ENCODE results near the gene CMTR2. TPM values are rescaled to one million over a fixed set of nuclear protein-coding genes. Genes with fewer than 3 reads are reported as not detected.
A peak's percentile ranks its signal among the peaks of the same experiment; 100 is the strongest.
"Not testable (repeated sequence)": the region's sequence is repeated elsewhere in the genome, so short reads cannot be mapped to it uniquely, and the experiment has no call there.

CMTR2 gene
- total RNA-seq, 3 donors from 2014 or later, result 19.4 to 25.8 (median 24.3) TPM

DNA sequence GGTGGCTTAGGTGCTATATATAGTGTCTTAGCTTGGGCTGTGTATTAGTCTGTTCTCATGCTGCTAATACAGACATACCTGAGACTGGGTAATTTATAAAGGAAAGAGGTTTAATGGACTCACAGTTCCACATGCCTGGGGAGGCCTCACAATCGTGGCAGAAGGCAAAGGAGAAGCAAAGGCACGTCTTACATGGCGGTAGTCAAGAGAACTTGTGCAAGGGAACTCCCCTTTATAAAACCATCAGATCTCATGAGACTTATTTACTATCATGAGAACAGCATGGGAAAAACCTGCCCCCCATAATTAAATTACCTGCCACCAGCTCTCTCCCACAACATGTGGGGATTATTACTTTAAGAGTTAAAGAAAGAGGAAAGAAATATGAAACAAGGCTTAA is 2.9 kb upstream of the CMTR2 start:
- ATAC-seq, H3K9me3 Mint-ChIP-seq, H3K4me3 Mint-ChIP-seq, DNase-seq: not testable (repeated sequence)
- peaks cover 11% of the 10 kb centered on the region for H3K36me3 Mint-ChIP-seq (ENCODE audit: insufficient read depth)
- peaks cover 17% of the 10 kb centered on the region for H3K4me1 Mint-ChIP-seq (ENCODE audit: low read depth)
- peaks cover 23% of the 10 kb centered on the region for H3K27me3 Mint-ChIP-seq (ENCODE audit: low read depth)

DNA sequence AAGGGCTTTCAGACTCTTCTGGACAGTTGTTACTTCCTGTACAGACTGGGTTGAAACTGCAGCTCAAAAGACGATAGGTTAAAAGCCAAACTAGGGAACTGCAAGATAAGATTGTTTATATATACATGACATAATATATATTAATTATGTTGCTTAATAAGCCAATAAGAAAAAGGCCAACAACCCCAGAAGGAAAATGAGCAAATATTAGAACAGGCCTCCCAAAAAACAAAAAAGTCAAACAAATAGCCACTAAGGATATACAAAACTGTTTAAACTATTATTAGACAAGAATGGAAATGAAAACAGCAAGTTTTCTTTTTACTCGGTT is 495 bp upstream of the CMTR2 start:
- no peak for DNase-seq
- peaks cover 23% of the 10 kb centered on the region for H3K27me3 Mint-ChIP-seq (ENCODE audit: low read depth)
- no peak for ATAC-seq
- peaks cover 31% of the 10 kb centered on the region for H3K36me3 Mint-ChIP-seq (ENCODE audit: insufficient read depth)
- H3K4me1 Mint-ChIP-seq (ENCODE audit: low read depth), result peaks cover 25% of the 10 kb centered on the region
- peak overlapping the region; percentile 84 for H3K4me3 Mint-ChIP-seq
- peaks cover 10% of the 10 kb centered on the region for H3K9me3 Mint-ChIP-seq

DNA sequence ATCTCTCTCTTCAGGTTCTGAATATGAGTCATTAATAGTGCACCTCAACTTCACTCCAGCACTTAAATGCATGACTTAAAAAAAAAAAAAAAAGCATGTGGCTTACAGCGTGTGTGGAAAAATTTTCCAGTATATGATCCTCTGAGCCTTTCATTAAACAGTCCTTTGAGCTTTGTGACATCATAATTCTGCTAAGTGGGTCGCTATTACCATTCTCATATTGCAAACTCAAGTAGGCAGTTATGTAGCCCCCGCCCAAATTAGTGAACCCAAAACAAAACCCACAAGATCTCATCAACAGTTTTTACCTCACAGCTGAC is 672 bp downstream of the CMTR2 start:
- ATAC-seq (no peak), DNase-seq (no peak)
- peaks cover 18% of the 10 kb centered on the region for H3K27me3 Mint-ChIP-seq (ENCODE audit: low read depth)
- H3K4me1 Mint-ChIP-seq (ENCODE audit: low read depth), result peaks cover 29% of the 10 kb centered on the region
- H3K36me3 Mint-ChIP-seq (ENCODE audit: insufficient read depth), result peaks cover 43% of the 10 kb centered on the region
- peak overlapping the region; percentile 84 for H3K4me3 Mint-ChIP-seq
- H3K9me3 Mint-ChIP-seq, result peaks cover 17% of the 10 kb centered on the region

DNA sequence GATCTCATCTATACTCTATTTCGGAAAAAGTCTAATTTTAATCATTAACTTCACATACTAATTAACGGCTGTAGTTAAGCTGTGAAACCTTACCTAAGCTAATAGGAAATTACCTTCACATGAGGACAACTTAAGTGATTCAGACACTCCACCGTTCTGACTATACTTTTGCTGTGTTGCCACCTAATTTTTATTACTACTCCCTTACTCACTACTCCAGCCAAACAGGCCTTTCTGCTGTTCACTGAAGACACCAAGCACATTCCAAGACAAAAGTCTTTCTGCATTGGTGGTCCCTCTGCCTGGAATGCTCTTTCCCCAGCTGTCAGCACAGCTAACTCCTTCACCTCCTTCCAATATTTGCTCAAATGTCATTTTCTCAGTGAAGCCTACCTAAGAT is 1.3 kb downstream of the CMTR2 start:
- H3K4me3 Mint-ChIP-seq, result peak overlapping the region; percentile 84
- peaks cover 15% of the 10 kb centered on the region for H3K27me3 Mint-ChIP-seq (ENCODE audit: low read depth)
- H3K4me1 Mint-ChIP-seq (ENCODE audit: low read depth), result peaks cover 31% of the 10 kb centered on the region
- ATAC-seq (no peak), DNase-seq (no peak)
- H3K9me3 Mint-ChIP-seq, result peaks cover 19% of the 10 kb centered on the region
- H3K36me3 Mint-ChIP-seq (ENCODE audit: insufficient read depth), result peaks cover 47% of the 10 kb centered on the region

DNA sequence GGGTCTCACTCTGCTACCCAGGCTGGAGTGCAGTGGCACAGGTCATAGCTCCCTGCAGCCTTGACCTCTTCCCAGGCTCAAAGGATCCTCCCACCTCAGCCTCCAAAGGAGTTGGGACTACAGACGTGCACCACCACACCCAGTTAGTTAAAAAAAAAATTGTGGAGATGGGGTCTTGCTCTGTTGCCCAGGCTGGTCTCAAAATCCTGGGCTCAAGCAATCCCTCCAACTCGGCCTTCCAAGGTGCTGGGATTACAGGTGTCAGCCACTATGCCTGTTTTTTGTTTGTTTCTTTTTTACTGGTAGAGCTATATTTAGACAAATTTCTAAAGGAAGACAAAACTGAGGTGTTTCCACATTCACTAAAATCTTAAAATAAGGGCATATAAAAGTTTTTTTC is 1.7 kb downstream of the CMTR2 start:
- Mint-ChIP-seq H3K27me3 (ENCODE audit: low read depth) (peaks cover 10% of the 10 kb centered on the region), H3K9me3 (peaks cover 21% of the 10 kb centered on the region), H3K4me1 (ENCODE audit: low read depth) (peaks cover 33% of the 10 kb centered on the region), H3K36me3 (ENCODE audit: insufficient read depth) (peaks cover 49% of the 10 kb centered on the region), H3K4me3 (peak overlapping the region; percentile 26)
- ATAC-seq (no peak), DNase-seq (no peak)

DNA sequence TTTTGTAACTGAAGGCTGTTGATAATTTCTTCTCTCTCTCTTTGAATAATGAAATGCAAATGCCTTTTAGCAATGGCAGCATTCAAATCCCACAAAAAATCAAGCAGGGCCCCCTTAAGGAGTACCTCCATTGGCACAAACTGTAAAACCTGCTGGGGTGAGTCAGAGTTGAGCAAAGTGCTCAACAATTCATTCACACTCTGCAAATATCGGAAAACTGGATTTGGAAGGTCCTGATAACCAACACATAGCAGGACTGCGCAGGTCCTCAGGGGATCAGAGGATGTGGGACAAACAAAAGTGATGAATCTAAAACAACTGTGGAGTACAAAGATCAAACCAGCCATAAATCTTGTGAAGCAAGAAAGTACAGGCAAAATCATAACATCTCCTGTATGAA is 5.6 kb downstream of the CMTR2 start:
- DNase-seq, result no peak
- Mint-ChIP-seq H3K36me3 (ENCODE audit: insufficient read depth) (peaks cover 51% of the 10 kb centered on the region), H3K4me3 (no peak overlapping the region), H3K27me3 (ENCODE audit: low read depth) (no peaks in the 10 kb centered on the region), H3K4me1 (ENCODE audit: low read depth) (peaks cover 28% of the 10 kb centered on the region), H3K9me3 (peaks cover 21% of the 10 kb centered on the region)
- ATAC-seq, result no peak

DNA sequence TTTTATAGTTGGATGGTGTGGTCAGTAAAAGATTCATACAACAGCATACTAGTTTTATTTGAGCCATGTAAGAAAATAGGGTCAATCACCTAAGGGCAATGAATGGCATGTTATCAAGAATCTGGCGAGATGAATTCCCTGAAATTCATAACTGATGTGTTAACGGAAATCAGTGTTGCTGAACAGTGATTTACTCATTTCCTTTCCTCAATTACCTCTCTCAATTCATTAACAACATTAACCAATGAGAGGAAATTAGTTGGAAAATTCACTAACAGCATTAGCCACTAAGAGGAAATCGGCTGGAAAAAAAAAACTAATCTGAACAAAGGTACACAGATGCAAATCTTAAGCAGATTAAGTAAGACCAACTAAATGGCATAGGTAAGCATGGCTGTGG is 6.3 kb downstream of the CMTR2 start:
- peaks cover 17% of the 10 kb centered on the region for H3K9me3 Mint-ChIP-seq
- peaks cover 22% of the 10 kb centered on the region for H3K4me1 Mint-ChIP-seq (ENCODE audit: low read depth)
- H3K36me3 Mint-ChIP-seq (ENCODE audit: insufficient read depth), result peaks cover 46% of the 10 kb centered on the region
- DNase-seq (no peak), ATAC-seq (no peak)
- no peaks in the 10 kb centered on the region for H3K27me3 Mint-ChIP-seq (ENCODE audit: low read depth)
- no peak overlapping the region for H3K4me3 Mint-ChIP-seq

DNA sequence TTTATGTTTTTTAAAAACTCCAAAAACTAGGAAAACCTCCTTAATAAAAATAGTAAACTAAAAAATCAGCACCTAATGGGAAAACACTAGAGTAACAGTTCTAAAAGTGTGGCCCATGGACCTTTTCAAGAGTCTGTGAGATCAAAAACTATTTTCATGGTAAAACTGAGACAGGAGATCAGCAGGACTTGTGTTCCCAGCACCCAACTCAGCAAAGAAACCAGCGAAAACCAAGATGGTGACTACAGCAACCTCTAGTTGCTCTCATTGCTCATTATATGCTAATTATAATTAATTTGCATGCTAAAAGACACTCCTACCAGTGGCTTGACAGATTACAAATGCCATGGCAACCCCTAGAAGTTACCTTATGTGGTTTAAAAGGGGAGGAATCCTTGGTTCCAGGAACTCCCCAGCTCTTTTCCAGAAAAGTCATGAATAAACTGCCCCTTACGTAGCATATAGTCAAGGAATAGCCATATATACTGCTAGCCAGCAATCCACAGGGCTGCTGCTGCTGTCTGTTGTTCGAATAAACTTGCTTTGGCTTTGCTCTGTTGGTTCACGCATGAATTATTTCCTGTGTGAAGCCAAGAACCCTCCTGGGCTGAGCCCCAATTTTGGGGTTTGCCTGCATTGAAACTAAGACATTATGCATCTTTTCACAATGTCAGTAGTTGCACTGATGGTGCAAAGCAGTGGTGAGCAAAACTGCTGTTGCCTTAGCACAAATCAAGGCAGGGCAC is 12.4 kb downstream of the CMTR2 start:
- H3K9me3 Mint-ChIP-seq, result peaks cover 14% of the 10 kb centered on the region
- no peak overlapping the region for H3K4me3 Mint-ChIP-seq
- peaks cover 7% of the 10 kb centered on the region for H3K36me3 Mint-ChIP-seq (ENCODE audit: insufficient read depth)
- ATAC-seq (no peak), DNase-seq (no peak)
- H3K4me1 Mint-ChIP-seq (ENCODE audit: low read depth), result no peaks in the 10 kb centered on the region
- no peaks in the 10 kb centered on the region for H3K27me3 Mint-ChIP-seq (ENCODE audit: low read depth)

DNA sequence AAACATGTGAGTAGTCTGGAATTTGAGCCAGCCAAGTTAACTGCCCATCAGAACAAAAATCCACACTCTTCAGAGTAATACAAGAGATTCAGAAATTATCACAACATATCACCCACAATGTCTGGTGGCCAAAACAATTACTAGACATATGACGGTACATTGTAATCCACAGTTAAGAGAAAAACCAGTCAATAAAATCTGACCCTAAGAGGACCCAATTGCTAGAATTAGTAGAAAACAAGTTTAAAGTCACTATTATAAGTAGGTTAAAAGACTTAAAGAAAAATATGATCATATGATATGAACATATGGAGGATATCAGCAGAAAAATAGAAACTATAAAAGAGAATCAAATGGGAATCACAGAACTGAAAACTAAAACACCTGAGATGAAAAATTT is 15.8 kb downstream of the CMTR2 start:
- DNase-seq (no peak), ATAC-seq (no peak)
- H3K4me1 Mint-ChIP-seq (ENCODE audit: low read depth), result no peaks in the 10 kb centered on the region

DNA sequence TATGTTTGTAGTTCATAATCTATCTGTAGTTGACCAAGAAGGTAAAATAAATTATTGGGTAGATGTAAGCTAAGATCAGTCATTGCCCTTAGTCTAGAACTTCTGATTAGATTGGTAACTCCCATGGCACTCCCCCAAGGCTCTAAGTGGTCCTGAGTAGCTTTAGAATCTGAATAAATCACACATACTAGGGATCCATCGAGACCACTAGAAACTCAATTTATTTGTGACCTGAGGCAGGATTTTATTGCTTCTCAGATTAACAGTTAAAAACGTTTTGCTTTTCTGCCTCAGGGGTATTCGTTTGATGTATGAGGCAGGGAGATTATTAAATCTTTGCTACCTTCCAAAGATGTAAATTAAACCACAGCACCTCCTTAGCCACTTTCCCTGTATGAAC is 24.9 kb downstream of the CMTR2 start:
- H3K27me3 Mint-ChIP-seq (ENCODE audit: low read depth), result peaks cover 33% of the 10 kb centered on the region
- no peak for DNase-seq
- ATAC-seq, result no peak
- no peak overlapping the region for H3K4me3 Mint-ChIP-seq
- H3K9me3 Mint-ChIP-seq, result no peaks in the 10 kb centered on the region
- H3K4me1 Mint-ChIP-seq (ENCODE audit: low read depth), result no peaks in the 10 kb centered on the region
- H3K36me3 Mint-ChIP-seq (ENCODE audit: insufficient read depth), result peaks cover 1% of the 10 kb centered on the region

More for the DNA sequence above, 15.8 kb downstream of the CMTR2 start:
- Mint-ChIP-seq H3K27me3 (ENCODE audit: low read depth) (peaks cover 5% of the 10 kb centered on the region), H3K36me3 (ENCODE audit: insufficient read depth) (peaks cover 5% of the 10 kb centered on the region), H3K9me3 (peaks cover 14% of the 10 kb centered on the region), H3K4me3 (no peak overlapping the region)

DNA sequence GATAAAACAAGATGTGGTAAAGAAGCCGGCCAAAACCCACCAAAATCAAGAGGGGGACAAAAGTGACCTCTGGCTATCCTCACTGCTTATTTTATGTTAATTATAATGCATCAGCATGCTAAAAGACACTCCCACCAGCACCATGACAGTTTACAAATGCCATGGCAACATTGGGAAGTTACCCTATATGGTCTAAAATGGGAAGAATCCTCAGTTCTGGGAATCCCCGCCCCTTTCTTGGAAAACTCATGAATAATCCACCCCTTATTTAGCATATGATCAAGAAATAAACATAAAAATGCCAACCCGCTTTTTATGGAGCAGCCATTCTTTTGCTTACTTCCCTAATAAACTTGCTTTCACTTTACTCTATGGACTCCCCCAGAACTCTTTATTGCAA is 25.6 kb downstream of the CMTR2 start:
- ATAC-seq (no peak), DNase-seq (no peak)
- H3K4me1 Mint-ChIP-seq (ENCODE audit: low read depth), result no peaks in the 10 kb centered on the region
- H3K27me3 Mint-ChIP-seq (ENCODE audit: low read depth), result peaks cover 35% of the 10 kb centered on the region
- no peaks in the 10 kb centered on the region for H3K9me3 Mint-ChIP-seq
- H3K36me3 Mint-ChIP-seq (ENCODE audit: insufficient read depth), result peaks cover 1% of the 10 kb centered on the region
- H3K4me3 Mint-ChIP-seq, result no peak overlapping the region

DNA sequence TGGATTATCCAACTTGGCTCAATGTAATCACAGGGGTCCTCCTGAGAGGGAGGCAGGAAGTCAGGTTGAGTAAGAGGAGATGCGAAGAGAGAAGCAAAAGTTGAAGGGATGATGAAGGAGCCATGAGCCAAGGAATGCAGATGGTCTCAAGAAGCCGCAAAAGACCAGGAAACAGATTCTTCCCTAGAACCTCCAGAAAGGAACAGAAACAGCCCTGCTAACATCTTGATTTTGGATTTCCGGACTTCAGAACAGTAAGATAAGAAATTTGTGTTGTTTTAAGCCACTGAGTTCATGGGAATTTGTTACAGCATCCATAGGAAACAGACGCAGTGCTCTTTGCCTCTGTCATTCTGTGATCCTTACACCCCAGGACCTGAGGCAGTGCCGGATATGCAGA is 26.8 kb downstream of the CMTR2 start:
- Mint-ChIP-seq H3K4me1 (ENCODE audit: low read depth) (no peaks in the 10 kb centered on the region), H3K9me3 (no peaks in the 10 kb centered on the region), H3K27me3 (ENCODE audit: low read depth) (peaks cover 32% of the 10 kb centered on the region), H3K4me3 (no peak overlapping the region), H3K36me3 (ENCODE audit: insufficient read depth) (peaks cover 1% of the 10 kb centered on the region)
- DNase-seq, result no peak
- ATAC-seq, result no peak

DNA sequence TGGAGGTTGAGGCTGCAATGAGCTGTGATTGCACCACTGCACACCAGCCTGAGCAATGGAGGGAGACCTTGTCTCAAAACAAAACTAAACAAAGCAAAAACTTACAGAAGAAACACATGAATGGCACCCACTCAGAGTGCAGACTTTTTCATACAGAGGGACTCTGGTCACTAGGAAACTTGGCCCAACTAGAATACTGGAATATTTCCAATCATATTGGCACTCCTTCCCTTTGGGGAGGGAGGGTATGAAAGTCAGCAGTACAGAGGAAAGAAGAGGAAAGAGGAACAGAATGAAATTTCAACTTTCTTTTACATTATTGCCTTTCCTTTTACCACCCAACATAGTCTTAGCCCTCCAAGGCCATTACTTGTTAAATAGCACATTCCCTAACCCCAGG is 28.2 kb downstream of the CMTR2 start:
- Mint-ChIP-seq H3K4me3 (no peak overlapping the region), H3K27me3 (ENCODE audit: low read depth) (peaks cover 32% of the 10 kb centered on the region)

DNA sequence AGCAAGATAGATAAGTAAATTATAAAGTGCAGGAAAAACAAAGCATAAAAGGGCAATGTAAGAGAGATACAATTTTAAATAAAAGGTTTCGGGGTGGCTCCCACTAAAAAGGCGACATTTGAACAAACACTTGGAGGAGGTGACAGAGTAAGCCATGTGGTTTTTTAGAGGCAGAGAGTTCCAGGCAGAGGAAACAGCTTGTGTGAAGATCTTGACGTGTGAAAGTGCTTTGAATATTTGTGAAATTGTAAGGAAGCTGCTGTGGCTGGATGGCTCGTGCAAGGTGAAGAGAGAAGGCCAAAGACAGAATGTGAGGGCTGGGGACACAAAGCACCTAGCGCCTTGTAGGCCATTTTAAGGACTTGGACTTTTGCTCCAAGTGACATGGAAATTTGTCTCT is 30.1 kb downstream of the CMTR2 start:
- Mint-ChIP-seq H3K27me3 (ENCODE audit: low read depth) (peaks cover 36% of the 10 kb centered on the region), H3K9me3 (no peaks in the 10 kb centered on the region), H3K4me1 (ENCODE audit: low read depth) (no peaks in the 10 kb centered on the region), H3K4me3 (no peak overlapping the region), H3K36me3 (ENCODE audit: insufficient read depth) (peaks cover 1% of the 10 kb centered on the region)
- DNase-seq (no peak), ATAC-seq (no peak)

More for the DNA sequence above, 28.2 kb downstream of the CMTR2 start:
- no peak for DNase-seq
- H3K9me3 Mint-ChIP-seq, result no peaks in the 10 kb centered on the region
- no peak for ATAC-seq
- peaks cover 1% of the 10 kb centered on the region for H3K36me3 Mint-ChIP-seq (ENCODE audit: insufficient read depth)
- H3K4me1 Mint-ChIP-seq (ENCODE audit: low read depth), result no peaks in the 10 kb centered on the region

DNA sequence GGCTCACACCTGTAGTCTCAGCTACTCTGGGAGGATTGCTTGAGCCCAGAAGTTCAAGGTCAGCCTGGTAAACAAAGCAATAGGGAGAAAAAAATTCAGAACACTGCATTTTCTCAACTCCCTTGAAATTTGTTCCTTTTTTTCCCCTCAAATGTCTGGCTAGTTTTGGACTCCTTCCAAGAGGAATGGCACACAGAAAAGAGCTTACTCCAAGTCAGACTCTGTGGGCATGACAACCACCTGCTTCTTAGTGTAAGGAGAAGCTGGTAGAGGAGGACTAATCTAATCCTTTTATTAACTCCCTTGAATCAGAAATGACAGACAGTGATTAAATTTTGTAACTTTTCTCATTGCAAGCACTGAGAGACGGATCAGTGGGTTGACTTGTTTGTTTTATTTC is 30.8 kb downstream of the CMTR2 start:
- no peak for ATAC-seq
- peaks cover 1% of the 10 kb centered on the region for H3K36me3 Mint-ChIP-seq (ENCODE audit: insufficient read depth)

DNA sequence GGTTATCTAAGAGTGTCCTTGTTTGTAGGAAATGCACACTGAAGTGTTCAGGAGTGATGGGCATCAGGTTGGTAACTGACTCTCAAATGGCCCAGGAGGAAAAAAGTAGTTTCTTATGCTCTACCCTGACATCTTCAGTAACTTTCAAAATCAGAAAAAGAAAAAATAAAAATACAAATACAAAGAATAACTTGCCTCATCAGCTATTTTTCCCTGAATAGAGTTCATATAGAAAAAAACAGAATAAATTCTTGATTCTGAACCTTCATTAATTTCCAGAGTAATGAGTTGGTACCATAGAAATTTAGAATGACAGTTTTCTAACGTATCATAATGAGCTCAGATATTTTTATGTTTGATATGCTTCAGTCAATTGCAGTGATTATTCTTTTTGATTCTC is 31.4 kb downstream of the CMTR2 start:
- Mint-ChIP-seq H3K9me3 (no peaks in the 10 kb centered on the region), H3K4me1 (ENCODE audit: low read depth) (no peaks in the 10 kb centered on the region), H3K4me3 (no peak overlapping the region), H3K27me3 (ENCODE audit: low read depth) (peaks cover 32% of the 10 kb centered on the region), H3K36me3 (ENCODE audit: insufficient read depth) (peaks cover 1% of the 10 kb centered on the region)
- DNase-seq (no peak), ATAC-seq (no peak)

More for the DNA sequence above, 30.8 kb downstream of the CMTR2 start:
- H3K9me3 Mint-ChIP-seq, result no peaks in the 10 kb centered on the region
- no peaks in the 10 kb centered on the region for H3K4me1 Mint-ChIP-seq (ENCODE audit: low read depth)
- DNase-seq, result no peak
- peaks cover 36% of the 10 kb centered on the region for H3K27me3 Mint-ChIP-seq (ENCODE audit: low read depth)
- no peak overlapping the region for H3K4me3 Mint-ChIP-seq
